A204.1 (cell line): ENCODE results near the gene SLIT1.
"Not testable (repeated sequence)": the region's sequence is repeated elsewhere in the genome, so short reads cannot be mapped to it uniquely, and the experiment has no call there.

Source experiments
- FAIRE-seq: peaks from 2 replicates; lab custom pipeline; 2012; peaks lifted over from hg19 to GRCh38; lab: Jason Lieb, UNC

Gene SLIT1

DNA sequence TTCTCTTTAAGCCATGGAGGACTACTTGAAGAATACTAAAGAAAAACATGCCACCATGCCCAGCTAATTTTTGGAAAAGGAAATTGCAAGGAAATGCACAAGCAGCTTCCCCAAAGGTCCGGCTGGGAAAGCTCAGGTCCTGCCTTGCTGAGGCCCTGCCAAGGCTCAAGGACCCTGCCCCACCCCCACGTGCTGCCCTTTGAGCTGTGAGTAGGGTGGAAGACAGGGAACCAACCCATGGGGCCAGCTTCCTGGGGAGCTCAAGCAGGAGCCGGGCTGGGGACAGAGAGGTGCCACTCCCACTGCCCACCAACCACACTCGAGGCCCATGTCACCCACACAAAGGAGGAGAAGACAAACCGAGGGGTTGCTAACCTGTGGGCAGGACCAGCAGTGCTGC is 78.2 kb downstream of the SLIT1 start:
- FAIRE-seq = no peak

DNA sequence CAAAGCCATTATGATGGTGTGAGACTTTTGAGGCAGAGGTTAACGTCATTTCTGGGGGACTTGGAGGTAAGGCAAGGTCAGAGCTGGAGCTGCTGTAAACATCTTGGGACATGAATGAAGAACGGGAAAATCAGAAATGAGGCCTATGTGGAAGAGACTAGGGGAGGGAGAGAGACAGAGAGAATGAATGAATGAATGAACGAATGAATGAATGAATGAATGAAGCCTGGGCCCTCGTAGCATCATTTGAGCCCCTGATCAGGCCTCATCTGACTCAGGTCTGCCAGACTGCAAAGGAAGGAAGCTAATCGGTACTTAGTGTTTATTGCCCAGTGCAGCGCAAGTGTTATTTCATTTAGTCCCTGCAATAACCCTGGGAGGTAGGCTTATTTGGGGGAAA is 79.6 kb downstream of the SLIT1 start:
- no peak for FAIRE-seq

DNA sequence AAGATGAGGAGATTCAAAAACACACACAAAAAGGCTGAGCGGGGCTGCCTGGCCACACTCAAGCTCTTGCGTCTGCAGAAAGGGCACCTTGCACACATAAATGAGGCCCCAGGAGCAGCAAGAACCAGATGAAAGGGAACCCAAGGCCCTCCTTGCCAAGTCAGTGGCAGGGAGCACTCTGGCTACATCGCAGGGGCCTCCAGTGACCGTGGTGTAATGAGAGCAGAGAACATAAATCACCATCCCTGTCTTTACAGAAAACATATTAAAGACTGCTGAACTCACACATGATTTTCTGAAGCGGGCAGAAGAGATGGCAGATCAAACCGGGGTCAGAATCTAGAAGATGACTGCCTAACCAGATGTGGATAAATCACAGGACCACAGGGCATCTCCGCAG is 80.5 kb downstream of the SLIT1 start:
- FAIRE-seq = no peak

DNA sequence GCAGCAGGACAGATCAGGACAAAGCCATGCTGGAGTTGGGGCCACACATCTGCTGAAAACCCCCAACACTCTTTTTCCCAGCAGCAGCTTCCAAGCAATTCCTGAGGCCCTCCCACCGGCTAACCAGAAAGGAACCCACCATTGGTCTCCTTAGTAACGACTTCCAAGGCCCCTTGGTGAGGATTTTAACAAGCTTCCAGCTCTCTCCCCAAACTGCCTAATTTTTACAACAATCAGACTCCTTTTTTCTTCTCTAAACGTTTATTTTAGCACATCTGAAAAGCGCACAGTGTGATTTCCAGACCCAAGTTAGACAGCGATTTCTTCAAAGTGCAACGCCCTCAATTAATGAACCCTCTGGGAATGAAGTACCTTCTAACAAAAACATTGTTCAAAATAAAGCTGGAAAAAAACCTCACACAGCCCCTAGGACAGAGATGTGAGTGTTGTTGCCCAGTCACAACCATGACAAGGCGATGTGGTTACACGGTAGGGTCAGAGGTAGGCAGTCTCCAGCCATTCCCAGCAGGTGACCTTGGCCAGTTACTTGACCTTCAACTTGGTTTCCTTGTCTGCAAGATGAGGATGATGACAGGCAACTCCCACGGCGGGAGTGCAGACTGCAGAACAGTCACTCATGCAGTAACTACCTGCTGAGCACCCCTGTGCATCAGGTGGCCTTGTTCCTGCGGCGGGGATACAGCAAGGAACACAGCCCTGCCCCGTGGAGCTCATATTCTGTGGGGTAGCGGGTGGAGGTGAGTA is 82.3 kb downstream of the SLIT1 start:
- FAIRE-seq = no peak

DNA sequence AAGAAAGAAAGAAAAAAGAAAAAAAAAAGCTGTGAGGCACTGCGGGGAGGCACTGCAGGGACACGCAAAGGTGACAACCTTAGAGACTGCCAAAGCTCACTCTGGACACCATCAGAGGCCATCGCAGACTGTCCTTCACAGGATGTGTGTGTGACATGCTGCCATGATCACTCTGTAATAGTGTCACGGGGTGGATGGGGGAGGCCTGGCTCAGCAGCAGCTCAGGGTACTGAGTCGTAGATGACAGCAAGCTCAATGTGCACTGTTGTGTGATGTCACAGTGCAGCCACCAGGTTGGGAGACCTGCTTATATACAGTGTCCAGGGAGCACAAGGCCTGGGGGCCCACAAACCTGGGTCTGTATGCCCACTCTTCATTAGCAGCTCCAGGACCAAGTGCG is 83.3 kb downstream of the SLIT1 start:
- no peak for FAIRE-seq

DNA sequence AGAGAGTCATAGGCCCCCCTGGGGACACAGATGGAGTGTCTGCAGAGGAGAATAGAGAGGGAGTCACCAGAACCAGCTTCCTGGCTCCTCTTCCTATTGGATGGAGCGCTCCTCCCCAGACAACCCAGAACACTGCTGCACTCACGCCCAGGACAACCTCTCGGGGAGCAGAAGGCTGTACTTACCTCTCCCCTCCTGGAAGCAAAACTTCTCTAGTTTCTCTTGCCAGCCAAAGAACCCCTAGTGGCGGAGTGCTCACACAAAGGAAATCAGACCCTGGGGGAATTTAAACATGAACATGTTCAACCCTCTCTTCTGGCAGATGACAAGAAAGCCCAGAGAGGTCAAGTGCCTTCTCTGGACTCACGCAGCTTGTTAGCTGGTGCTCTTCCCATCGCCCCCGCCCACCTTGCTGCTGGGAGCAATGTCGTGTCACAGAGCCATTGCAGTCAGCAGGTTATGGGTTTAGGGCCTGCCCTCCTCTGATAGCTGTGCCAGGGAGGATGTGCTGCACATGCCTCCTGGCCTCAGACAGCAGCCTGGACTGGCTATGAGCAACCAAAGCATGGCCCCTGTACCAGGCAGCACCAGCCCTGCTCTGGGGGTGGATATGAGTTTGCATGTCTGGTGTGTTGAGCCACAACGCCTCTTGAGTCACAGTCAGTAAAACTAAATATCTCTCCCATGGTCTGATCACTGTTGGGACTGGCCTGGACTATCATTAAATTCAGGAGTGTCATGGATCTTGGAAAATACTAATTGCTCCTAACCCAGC is 84.4 kb downstream of the SLIT1 start:
- no peak for FAIRE-seq

DNA sequence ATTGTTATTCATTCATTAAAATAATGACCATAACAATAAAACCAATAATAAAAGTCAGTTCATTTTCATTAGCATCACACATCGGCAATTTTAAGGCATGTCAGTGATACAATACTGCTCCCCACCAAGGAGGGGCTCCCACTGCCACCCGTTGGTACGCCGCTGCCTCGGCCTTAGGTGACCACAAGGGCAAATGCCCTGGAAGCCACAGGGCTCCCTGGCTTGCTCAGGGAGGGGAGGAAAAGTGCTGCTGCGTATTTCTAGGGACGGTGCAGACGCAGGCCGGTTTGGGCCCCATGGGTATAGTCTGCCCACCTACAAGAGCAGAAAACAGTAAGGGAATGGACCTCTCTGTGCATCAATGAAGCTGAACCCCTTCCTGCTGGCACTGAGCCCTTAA is 85.1 kb downstream of the SLIT1 start:
- FAIRE-seq = no peak

DNA sequence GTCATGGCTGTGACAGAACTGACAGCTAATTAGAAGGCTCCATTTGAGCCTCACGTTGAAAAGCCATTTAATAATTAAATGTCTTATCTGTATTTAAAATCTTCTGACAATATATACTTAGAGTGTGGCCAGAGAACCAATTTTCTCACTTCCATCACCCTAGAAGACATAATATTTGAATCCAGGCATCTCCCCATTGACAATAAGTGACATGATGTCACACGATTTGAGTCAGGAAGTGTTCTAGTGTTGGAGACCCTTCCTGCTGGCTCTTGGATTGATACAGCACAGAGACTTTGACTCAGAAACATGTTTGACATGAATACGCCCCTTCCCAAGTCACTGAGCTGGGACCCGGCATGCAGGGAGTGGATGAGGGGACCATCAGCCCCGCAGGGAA is 85.9 kb downstream of the SLIT1 start:
- no peak for FAIRE-seq

DNA sequence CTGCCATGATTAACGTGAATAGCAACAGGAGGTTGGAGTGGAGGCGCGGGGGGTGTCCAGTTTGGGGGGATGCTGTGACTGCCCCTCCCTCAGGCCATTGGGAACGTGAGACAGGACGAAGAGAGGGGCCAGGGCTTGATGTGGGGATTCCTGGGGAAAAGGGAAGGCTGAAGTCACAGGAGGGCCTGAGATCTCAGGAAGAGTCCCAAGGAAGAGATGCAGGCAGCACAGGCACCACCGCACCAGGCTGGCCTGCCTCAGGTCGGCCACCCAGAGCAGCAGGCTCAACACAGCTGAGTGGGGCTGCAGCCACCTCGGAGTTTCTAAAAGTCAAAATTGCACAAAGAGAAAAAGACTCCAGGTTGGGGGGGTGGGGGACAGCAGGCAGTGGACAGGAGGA is 86.7 kb downstream of the SLIT1 start:
- FAIRE-seq = no peak

DNA sequence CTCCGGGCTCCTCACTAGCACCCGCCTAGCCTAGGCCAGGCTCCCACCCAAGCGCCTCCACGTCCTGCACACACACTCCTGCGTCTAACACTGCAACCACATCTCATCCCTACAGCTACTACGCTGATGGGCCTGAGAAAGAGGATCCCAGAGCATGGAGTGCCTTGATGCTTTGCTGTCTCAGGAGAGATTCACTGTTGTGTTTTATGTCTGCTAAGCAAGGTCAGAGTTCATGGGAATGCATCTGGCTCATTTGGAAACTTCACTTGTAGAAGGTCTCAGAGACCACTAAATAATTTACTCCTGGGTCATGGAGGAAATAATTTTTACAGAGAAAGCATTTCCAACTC is 88.7 kb downstream of the SLIT1 start:
- FAIRE-seq = no peak

DNA sequence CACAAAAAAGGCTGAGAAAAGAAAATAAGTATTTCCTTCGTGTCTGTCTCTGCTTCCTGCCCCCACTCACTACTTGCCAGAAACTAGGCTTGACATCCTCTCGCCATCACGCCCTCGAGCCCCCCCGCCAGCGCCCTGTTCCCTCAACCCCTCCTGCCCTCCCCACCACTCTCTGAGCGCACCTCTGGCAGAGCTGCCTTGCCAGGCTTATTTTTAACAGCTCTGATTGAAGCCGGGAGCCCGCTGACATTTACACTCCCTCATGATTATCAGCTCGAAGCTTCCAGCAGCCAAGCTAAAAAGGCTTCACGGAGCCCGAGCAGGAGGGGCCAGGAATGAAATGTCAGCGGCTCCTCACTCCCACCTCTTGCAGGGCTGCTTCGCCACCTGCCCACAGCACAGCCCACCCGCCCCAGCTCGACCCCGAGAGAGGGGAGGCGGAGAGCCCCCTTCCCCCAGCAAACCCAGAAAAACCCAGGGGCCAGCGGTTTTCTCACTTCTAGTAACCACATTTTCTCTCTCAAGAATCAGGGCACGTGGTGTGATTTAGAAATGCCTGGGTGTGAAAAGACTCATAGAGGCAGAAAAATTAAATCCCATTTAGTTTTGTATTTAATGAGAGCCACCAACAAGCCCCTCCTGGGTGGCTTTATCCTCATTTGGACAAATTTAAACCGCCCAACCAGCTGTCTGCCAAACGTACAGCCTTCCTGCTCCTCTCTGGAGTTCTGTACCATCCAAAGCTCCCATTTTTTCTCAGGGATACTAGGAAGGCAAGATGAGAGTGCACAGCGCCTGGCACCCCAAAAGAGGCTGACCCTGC is 89.3 kb downstream of the SLIT1 start:
- no peak for FAIRE-seq

DNA sequence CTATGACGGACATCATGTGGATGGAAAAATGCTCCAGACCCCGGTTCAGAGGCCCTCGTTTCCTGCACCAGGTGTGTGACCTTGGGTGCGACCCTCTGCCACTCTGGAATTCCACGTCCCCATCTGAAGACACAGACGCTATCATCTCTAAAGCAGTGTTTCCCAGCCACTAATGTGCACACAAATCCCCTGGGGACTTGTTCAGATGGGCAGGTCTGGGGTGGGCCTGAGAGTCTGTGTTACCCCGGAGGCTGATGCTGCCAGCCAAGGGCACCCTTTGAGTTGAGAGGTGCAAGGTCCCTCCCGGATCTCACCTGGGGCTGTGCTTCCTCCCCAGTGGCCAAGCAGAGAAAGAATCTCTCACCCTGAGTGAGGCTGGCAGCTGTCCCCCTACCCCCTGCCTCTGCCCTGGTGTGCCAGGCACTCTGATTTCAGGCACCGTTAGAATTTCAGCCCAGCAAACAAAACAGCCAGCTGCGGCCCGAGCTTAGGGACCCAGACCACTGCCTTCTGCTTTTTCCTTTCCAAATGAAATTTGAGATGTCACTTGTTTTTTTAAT is 90.0 kb downstream of the SLIT1 start:
- no peak for FAIRE-seq

DNA sequence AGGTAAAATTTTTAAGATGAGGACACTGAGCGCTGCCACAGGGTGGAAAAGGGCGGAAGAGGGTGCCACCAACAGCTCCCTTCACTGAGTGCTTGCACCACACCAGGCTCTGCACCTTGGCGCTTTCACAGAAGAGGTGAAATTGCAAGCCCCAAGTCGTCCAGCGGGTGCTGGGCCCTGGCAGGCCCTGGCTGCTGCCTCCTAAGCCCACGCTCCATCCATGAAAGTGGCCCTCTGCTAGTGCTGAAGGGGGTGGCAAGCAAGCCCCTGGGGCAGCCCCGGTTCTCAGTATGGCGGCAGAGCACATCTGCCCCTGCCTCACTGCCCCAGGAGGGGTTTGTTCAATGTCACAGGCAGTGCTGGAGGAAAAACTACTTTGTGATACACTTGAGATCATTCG is 95.1 kb downstream of the SLIT1 start:
- FAIRE-seq = no peak

DNA sequence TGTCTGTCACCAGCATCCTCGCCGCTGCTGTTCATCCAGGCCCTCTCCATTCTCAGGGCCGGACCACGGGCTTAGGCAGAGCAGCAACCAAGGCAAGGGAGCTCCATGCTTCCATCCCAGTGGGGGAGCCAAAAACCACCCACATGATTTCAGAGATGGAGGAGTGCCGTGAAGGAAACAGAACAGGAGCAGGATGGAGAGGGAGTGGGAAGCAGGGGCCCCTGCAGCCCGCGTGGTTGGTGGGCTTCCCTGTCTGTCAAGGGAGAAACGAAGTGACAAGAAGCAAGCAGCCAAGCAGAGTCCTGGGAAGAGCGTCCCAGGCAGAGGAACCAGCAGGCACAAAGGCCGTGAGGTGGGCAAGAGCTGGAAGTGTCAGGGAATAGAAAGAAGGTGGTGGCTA is 95.7 kb downstream of the SLIT1 start:
- FAIRE-seq = no peak

DNA sequence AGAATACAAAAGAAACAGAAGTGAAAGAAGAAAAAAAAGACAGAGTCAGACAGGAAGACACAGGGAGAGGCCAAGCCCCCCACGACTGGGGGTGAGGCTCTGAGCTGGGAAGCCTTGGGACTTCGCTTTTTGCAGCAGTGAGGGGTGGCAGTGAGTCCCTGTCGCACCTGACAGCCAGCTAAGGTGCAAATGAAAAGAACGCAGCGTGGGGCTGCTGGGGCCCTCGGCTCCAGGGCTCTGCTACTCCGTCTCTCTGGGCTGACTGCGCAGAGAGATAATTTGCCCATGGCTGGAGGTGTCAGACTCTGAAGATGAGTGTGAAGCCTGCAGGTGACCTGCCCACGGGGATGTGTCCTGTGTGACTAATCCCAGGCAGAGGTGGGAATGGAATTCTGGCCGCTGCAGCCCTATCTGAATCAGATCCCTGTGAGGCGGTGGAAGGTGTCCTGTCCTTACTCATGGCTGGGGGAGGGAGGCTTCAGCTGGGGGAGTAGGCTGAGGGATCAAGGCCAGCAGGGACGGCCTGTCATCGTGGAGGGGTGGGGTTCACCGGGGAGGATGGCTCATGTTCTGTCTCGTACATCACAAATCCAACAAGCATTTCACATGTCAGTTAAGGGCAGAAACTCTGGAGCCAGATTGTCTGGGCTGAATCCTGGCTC is 96.4 kb downstream of the SLIT1 start:
- no peak for FAIRE-seq

DNA sequence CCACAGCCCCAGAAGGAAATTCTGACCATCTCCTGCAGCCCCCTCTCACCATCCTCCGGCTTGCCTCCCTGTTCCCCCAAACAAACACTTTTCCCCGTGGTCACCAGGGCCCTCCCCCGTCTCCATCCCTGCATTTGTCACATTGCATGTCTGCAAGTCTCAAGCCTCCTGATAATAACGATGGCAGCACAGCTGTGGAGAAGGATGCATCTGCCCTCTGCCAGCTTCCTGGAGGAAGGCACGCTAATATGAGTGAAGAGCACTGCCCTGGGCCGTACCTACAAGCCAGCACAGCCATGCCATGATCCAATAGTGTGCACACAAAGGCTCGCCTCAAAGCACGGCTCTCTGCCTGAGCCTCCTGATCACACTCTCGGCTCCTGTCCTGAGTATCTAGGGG is 98.5 kb downstream of the SLIT1 start:
- no peak for FAIRE-seq

DNA sequence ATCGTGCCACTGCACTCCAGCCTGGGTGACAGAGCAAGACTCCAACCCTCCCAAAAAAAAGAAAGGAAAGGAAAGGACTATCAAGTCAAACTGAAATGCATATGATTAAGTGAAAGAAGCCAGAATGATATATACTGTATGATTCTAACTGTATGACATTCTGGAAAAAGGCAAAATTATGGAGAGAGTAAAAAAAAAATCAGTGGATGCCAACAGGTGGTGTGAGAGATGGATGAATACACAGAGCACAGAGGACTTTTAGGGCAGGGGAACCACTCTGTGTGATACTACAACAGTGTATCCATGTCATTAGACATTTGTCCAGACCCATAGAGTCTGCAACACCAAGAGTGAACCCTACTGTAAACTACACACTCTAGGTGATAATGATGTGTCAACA is 99.2 kb downstream of the SLIT1 start:
- no peak for FAIRE-seq

DNA sequence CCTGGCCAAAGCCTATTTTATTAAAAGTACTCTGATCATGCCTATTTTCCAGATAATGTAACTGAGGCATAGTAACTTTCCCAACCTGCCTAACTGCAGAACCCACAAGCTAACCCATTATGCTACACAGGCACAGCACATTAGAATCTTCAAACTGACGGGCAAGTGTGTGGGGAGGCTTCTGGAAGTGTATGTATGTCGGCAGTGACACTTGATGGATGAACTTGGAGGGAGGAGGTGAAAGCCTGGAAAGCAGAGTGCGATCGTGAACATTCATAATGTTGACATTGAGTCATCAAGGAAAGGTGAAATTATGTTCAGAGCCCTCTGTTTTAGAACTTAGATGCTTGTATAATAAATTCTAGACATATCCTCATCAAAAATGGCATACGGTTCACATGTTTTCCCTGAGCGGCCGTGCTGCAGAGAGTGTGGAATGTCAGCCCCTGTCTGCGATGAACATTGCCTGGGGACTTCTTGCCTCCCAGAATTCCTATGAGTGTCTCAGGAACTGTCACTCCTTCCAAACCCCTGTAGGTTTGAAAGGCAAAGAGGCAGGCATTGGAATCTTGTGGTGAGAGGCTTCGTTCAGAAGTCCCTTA is 102.4 kb downstream of the SLIT1 start:
- no peak for FAIRE-seq

DNA sequence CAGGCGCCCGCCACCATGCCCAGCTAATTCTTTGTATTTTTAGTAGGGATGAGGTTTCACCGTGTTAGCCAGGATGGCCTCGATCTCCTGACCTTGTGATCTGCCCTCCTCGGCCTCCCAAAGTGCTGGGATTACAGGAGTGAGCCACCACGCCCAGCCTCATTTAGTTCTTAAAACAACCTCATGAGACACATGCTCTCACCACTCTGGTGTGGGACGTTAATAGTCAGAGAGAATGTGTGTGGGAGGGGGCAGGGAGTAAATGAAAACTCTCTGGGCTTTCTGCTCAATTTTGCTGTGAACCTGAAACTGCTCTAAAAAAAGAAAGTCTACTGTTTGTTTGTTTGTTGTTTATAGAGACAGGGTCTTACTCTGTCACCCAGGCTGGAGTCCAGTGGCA is 103.2 kb downstream of the SLIT1 start:
- not testable (repeated sequence) for FAIRE-seq

DNA sequence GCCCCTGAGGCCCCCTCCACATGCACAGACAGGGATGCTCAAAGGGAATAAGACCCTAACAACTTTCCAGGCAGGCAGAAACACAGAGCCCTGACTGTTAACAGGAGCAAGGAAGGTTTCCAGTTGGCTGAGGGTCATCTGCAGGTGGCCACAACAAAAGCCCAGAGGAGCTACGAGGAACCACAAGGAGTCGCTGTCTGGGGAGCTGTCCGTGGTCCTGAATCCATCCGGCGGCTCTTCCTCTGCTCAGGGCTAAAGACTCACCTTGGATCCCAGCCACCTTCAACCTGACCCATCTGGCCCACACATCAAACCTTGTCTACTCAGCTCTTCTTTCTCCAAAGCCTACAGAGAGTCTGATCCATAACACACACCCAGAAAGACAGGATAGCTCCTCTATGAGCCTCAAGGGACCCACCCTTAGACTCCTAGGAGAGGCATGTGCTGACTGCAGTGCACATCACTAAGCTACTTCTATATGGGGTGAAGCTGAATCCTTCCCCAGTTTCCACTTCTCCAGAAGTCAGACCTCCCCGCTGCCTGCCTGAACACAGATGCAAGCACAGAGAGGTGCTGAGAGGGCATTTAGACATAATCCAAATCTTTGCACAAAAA is 104.0 kb downstream of the SLIT1 start:
- FAIRE-seq = no peak

DNA sequence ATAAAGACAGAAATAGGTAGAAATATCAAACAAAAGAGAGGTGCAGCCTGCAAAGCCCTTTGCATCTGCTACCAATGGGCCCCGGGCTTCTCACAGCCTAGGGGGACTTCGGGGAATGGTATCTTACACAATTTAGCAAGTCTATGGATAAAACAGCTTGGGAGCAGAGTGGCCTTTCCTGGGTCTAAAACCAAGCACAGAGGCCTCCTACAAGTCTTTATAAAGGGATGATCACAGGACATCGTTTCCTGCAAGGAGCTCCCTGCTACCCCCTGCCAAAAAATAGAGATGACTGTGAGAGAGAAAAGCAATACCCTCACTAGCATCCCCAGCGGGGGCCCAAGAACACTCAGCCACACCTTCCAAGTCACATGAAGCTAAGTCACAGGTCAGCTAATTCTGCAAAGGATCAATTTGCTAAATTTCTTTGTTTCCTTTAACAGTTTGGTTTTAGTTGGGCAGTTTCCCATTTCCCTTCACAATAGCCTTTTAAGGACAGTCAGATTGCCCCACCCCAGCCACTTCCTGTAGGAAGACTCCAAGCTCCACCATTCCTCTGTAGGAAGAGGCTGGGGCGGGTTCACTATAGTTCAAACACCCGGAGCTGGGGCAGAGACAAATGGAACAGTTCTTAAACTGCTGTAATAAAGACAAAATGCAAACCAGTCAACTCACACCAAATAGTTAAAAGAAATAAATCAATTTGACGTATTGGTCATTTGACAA is 105.5 kb downstream of the SLIT1 start:
- no peak for FAIRE-seq
